Measurements from ENCODE around the gene TSKS.

GRCh38 chr19:49739933-49740332 lies 23.2 kb downstream of the TSKS start:
- TF ChIP-seq USF1 (IDR thresholded peaks at IDR 0.05): no peak
- no peak for TF ChIP-seq REST (IDR thresholded peaks at IDR 0.05; ENCODE audit: low read depth)
- no peak for TF ChIP-seq RAD21 (IDR thresholded peaks at IDR 0.05; ENCODE audit: low read depth)
